Heart left ventricle (tissue), 13 donors: Measurements from ENCODE around the gene OR10A2.

Source experiments
- POLR2A ChIP-seq, 2 donors: fragments of 450-650 bp; IDR thresholded peaks; one replicate each; pipeline ENCODE4 v1.6.1; 2017; ENCODE audit warnings: antibody characterized with exemption in 2 of 2, mild to moderate bottlenecking in 2 of 2, moderate library complexity in 2 of 2
- TF ChIP-seq, protein P1 (sequence below), 12 donors: fragments of 200-600 bp; sonication (generic) in 4 of 12; IDR thresholded peaks; one replicate each; pipeline versions ENCODE4 v1.5.0 to v1.8.0; 2018 to 2022; ENCODE audit warnings: antibody characterized with exemption in 12 of 12, mild to moderate bottlenecking in 5 of 12
- donor health status: ischemic (EF 13 %, LVEDD 7.1; RV severe dilation, severe dysfunction).
- donor health status: DM: no; HTN: yes; CAD: no.
- donor health status: DM: no; HTN: no; CAD: no.
- donor health status: ischemic (EF 25% LVEDD 6.9; RV normal size, moderate dysfunction).
- donor health status: ischemic (EF 25% LVEDD 5.7; RV mildly dilated, moderate dysfunction).
- donor health status: ischemic (EF 35%, LVEDD 5.7; RV mildly dilated, moderate dysfunction).
- donor health status: nonischemic (EF 11% LVEDD 7.7; RV severe dilation, severe dysfunction).
- donor health status: DM: yes; HTN: yes; CAD: no.
- donor health status: PGD.
- donor health status: ischemic (EF 29% LVEDD 5.4; RV normal size, mild dysfunction).
- donor health status: nonischemic (EF 23%, LVEDD 6.1; RV moderate dilation, normal function).

DNA sequence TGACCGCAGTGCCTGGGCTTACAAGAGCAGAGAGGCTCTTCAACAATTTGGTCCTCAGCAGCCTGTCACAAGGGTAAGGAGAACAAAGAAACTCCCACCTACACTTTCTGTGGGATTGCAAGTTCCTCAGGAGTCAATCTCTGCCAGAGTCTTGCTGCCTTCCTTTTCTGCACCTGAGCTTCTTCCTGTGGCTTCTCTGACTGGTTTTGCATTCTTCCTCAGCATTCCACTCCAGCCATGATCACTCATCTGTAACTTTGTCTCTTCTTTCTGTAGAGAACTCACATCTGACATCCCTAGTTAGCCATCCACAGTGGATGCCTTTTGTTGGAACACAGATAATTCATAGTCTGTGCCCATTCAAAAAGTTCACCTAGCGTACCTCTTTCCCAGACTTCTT is 49.2 kb upstream of the OR10A2 start:
- TF ChIP-seq POLR2A (IDR thresholded peaks at IDR 0.05) = no peak
- TF ChIP-seq, protein P1, sequence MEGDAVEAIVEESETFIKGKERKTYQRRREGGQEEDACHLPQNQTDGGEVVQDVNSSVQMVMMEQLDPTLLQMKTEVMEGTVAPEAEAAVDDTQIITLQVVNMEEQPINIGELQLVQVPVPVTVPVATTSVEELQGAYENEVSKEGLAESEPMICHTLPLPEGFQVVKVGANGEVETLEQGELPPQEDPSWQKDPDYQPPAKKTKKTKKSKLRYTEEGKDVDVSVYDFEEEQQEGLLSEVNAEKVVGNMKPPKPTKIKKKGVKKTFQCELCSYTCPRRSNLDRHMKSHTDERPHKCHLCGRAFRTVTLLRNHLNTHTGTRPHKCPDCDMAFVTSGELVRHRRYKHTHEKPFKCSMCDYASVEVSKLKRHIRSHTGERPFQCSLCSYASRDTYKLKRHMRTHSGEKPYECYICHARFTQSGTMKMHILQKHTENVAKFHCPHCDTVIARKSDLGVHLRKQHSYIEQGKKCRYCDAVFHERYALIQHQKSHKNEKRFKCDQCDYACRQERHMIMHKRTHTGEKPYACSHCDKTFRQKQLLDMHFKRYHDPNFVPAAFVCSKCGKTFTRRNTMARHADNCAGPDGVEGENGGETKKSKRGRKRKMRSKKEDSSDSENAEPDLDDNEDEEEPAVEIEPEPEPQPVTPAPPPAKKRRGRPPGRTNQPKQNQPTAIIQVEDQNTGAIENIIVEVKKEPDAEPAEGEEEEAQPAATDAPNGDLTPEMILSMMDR (IDR thresholded peaks at IDR 0.05) = no peak
